Fibroblast of skin of scalp (primary cell): ENCODE measurements around the gene MYH9.

Experiments
- DNase-seq: peaks from one replicate; pipeline ENCODE4 v3.0.0-alpha.2; 2013

Gene MYH9

DNA sequence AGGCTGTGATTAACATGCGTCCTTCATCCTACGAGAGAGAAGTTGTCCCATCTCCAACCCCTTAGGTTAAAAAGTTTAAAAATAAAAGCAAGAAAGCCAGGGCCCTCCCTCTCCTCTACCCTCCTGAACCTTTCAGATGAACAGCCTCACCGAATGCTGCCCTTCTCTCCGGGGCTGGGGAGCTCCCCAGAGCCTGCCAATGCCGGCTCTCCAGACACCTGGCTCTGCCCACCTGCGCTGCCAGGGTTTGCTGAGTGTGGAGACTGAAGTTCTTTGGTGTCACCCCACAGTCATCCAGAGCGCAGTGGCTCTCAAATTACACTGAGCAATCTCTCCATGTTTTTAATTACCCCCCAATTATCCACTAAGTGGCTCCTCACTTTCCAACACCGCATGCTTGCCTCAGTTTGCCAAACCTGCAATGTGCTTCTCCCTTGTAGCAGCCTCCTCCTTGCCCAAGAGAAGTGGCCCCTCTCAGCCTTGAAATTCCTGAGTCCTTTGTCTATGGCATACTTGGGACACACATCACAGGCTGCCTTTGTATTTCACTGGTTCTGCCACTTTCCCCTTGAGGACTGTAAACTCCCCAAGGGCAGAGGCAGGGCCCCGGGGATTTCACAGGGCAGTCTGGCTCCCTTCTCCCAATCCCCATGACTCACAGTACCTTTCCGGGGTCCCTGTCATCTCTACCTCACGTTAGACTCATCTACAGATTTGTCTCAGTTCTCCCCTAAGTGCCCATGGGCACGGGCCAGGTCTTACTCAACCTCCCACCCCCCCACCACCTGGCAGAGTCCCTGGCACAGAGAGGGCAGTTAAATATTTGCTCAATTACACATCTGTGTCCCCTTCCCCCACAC is 2.0 kb downstream of the MYH9 start:
- DNase-seq, result no peak

- peak; percentile 53 for DNase-seq
Measured at GRCh38 chr22:36384766-36385481, 2.8 kb downstream of the MYH9 start.

DNA sequence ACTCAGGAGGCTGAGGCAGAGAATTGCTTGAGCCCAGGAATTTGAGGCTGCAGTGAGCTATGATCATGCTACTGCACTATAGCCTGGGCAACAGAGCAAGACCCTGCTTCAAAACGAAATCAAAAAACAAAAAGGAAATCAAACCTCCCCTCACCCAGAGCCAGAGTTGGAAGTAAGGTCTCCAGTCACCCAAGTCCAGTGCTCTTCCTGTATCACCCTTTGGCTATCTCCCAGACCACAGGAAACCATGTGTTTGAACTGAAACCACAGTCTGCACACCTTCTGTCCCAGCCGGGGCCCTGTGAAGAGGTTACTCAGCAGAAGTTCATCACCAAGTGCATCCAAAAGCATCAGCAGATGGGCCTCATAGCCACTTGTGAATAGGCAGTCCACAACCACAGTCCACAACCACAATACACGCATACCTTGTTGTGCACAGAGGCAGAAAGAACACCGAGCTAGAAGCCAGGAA is 4.6 kb downstream of the MYH9 start:
- DNase-seq, result no peak

- no peak for DNase-seq
Measured at GRCh38 chr22:36381513-36382128, 6.1 kb downstream of the MYH9 start.

DNA sequence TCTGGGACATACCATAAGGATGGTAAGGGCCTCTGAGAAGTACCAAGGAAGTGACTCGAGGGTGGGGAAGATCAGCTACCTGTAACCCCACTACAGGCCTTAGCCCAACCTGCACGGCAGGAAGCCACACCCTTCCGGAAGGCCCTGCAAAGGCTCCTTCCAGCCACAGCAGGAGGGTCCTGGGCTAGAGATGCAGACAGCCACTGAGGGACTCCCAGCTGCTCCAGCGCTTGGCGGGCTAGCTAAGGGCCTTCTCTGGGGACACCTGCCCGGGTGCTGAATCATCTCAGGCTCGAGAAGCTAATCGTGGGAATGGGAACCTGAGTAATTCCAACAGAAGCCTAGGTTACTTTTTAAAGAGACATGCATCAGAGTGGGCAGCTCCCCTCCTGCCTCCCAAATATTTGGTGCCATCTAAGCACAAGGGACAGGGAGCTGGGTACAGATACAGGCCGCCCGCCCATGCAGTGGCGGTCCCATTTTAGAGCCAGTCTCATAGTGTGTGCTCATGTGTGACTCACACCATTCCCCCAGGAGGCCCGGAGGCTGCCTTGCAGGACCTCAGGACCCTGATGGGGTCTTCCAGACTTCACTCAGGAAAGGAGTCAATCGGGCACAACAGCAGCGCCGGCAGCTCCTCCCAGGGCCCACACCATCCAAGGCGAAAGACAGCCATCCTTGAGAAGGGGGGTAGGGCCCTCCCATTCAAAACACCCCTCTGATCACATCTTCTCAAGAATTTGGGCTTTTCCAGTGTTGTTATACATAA is 8.0 kb downstream of the MYH9 start:
- no peak for DNase-seq

GRCh38 chr22:36378869-36379217 is 8.9 kb downstream of the MYH9 start:
- no peak for DNase-seq

DNA sequence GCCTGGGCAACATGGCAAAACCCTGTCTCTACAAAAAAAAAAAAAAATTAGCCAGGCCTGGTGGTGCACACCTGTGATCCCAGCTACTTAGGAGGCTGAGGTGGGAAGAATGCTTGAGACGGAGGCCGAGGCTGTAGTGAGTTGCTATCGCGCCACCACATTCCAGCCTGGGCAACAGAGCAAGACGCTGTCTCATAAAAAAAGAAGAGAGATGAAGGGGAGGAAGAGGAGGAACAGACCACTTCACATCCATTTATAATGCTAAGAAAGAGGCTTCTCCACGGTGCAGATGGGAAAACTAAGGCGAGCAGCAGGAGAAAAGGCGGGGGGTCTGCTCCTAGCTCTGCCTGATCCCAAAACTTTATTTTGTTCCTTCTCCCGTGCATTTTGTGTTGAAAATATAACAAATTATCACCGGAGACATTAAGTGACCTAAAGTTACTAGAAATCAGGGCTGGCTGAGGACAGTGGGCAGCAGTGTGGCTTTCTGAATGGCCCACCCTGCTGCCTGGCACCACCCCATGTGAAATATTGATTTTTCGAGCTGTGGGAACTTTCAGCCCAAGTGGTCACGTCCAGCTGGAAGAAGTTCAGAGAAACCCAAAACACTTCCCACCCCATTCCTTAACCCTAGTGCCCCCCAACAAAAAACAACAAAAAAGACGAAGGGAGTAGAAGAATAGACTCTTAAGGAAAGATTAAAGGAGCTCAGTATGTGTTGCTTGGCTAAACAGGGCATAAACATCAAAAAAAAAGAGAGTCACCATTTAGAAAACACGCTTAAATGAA is 9.5 kb downstream of the MYH9 start:
- no peak for DNase-seq

GRCh38 chr22:36377022-36377631 is 10.6 kb downstream of the MYH9 start:
- no peak for DNase-seq

- DNase-seq, result no peak
Measured at GRCh38 chr22:36376265-36376664, 11.5 kb downstream of the MYH9 start.

- no peak for DNase-seq
Measured at GRCh38 chr22:36375071-36375980, 12.4 kb downstream of the MYH9 start.

GRCh38 chr22:36374603-36375024 is 13.2 kb downstream of the MYH9 start:
- no peak for DNase-seq

DNA sequence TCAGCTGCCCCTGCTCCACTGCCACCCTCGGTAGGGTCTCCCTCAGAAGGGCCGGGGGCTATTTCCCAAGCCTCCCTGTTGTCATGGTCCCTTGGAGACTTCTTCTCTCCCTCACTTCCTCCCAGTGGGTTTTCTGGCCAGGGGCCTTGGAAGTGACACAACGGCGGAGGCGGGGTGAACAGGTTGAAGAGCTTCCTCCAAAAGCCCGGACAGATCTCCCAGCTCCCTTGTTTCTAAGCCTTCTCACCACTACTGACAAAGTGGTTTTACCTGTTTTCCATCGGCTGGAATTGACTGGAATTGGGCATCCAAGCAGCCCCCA is 14.5 kb downstream of the MYH9 start:
- DNase-seq, result no peak

GRCh38 chr22:36371920-36372319 is 15.8 kb downstream of the MYH9 start:
- DNase-seq, result no peak

- DNase-seq, result no peak
Measured at GRCh38 chr22:36369922-36370791, 17.6 kb downstream of the MYH9 start.

- DNase-seq, result no peak
Measured at GRCh38 chr22:36369004-36369921, 18.5 kb downstream of the MYH9 start.

- peak; percentile 91 for DNase-seq
Measured at GRCh38 chr22:36368359-36368983, 19.3 kb downstream of the MYH9 start.

GRCh38 chr22:36367479-36367878 is 20.3 kb downstream of the MYH9 start:
- DNase-seq, result no peak

DNA sequence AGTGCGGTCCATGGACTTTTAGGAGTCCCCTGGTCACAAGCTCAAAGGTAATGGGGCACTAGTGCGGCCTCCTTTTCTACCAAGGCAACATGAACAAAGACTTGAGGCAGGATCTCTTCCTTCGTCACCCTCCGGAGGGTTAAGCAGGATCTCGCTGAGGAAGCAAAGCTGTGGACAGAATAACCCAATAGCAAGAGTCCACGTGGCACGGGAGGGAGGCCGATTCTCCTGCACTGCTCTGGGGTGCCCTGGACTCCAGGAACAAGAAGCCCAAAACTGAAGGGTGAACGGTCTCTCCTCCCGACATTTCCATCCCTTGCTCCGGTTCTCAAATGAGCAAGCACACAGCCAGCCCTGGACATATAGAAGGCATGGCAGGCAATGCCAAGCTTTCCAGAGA is 20.7 kb downstream of the MYH9 start:
- no peak for DNase-seq
